Gastroesophageal sphincter (tissue), 4 donors: Measurements from ENCODE around the gene GPD1L. TPM values are rescaled to one million over a fixed set of nuclear protein-coding genes. Genes with fewer than 3 reads are reported as not detected.
"Not testable (repeated sequence)": the region's sequence is repeated elsewhere in the genome, so short reads cannot be mapped to it uniquely, and the experiment has no call there.

Experiments
- ATAC-seq: fragments of 150-250 bp; one replicate; pipeline ENCODE4 v1.9.1; 2016; ENCODE audit warnings: mild to moderate bottlenecking, moderate library complexity
- H3K27ac ChIP-seq, 4 donors: fragments of 200-600 bp; sonication (generic) in 3 of 4; 1 replicate in 3 of 4; 2 replicates in 1 of 4; pipeline ENCODE4 v1.5.1; 2016 to 2019
- H3K27me3 ChIP-seq: fragments of 200-600 bp; sonication (generic); one replicate; pipeline ENCODE4 v1.5.1; 2019
- H3K36me3 ChIP-seq, 2 donors: fragments of 200-600 bp; sonication (generic); one replicate each; pipeline ENCODE4 v1.5.1; 2019; ENCODE audit warnings: control low read depth in 1 of 2
- H3K4me1 ChIP-seq, 3 donors: fragments of 200-600 bp; sonication (generic); 1 replicate in 2 of 3; 2 replicates in 1 of 3; pipeline ENCODE4 v1.5.1; 2016 to 2019; ENCODE audit warnings: control low read depth in 2 of 3
- H3K4me3 ChIP-seq, 2 donors: fragments of 200-600 bp; sonication (generic); one replicate each; pipeline ENCODE4 v1.5.1; 2019; ENCODE audit warnings: mild to moderate bottlenecking in 1 of 2, moderate library complexity in 1 of 2
- H3K9me3 ChIP-seq, 3 donors: fragments of 200-600 bp; sonication (generic); one replicate each; pipeline ENCODE4 v1.5.1; 2017 to 2019; ENCODE audit warnings: control low read depth in 2 of 3
- EP300 ChIP-seq: sonication (generic); formaldehyde crosslinking; IDR thresholded peaks from one replicate; pipeline ENCODE4 v1.6.1; 2017; ENCODE audit warnings: antibody characterized with exemption, mild to moderate bottlenecking
- POLR2A ChIP-seq, 2 donors: fragments of 450-650 bp; IDR thresholded peaks; one replicate each; pipeline ENCODE4 v1.6.1; 2017; ENCODE audit warnings: antibody characterized with exemption in 2 of 2, mild to moderate bottlenecking in 2 of 2, moderate library complexity in 1 of 2
- POLR2AphosphoS5 ChIP-seq: sonication (generic); formaldehyde crosslinking; IDR thresholded peaks from one replicate; pipeline ENCODE4 v1.6.1; 2017; ENCODE audit warnings: antibody characterized with exemption
- WGBS, 2 donors: methylation state at CpG; one replicate each; pipeline ENCODE4 v1.1.5; 2018; ENCODE audit warnings: low coverage in 1 of 2; 5-methylcytosine and 5-hydroxymethylcytosine counted together
- total RNA-seq, 4 donors: library from RNA; depleted of rRNA; stranded (reverse); fragments of >200 nt; gene quantifications; one replicate each; pipeline ENCODE4 v1.1.0, GENCODE V29; 2016
- TF ChIP-seq, protein P1 (sequence below), 4 experiments: fragments of 200-600 bp in 2 of 4; fragments of 450-650 bp in 2 of 4; sonication (generic) in 1 of 4; IDR thresholded peaks; one replicate each; pipeline ENCODE4 v1.5.1; 2017 to 2019; ENCODE audit warnings: antibody characterized with exemption in 4 of 4, mild to moderate bottlenecking in 2 of 4, moderate library complexity in 2 of 4

GPD1L gene
- total RNA-seq = 100 to 1,000 TPM in 3 of 4 donors, 10 to 100 TPM in 1; 85.0 to 162 (median 106) TPM

DNA sequence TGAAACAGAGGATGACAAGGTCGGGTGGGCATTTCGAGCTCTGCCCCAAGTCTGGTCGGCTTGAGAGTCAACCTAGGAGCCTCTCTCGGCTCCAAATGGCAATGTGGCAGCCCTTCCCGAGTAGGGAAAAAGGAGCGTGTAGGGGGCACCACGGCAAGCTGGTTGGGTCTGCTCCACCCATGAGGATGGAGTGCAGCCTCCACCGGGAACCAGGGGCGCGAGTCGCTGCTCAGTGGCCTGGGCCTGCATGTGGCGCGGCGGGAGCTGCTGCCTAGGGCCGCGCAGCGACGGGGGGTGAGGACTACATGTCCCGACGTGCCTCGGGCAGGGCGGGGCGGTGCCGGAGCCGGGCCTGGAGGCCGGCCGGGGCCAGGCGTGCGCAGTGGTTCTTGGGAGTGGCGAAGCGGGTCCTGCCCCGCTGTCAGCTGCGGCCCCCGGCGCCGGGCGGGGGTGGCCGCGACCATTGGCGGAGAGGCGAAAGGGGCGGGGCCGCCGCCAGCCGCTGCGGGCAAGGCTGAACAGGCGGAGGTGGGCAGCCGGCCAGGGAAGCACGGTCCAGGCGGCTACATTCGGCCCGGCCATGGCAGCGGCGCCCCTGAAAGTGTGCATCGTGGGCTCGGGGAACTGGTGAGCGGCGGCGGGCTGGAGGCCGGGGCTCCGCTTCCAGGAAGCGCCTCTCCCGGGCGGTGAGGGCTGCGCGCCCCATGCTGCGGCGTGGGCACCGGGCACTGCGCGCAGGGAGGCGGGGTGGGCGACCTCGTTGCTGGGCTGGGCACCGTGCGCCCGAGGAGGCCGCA, at the start of gene GPD1L:
Gene GPD1L, plus strand, starts transcription at position 489 of the 797 bp plus-strand sequence. Its CDS starts 92 bp downstream, at position 581.
- peaks cover 6 to 50% (median 29%) of the 10 kb centered on the region in 3 donors for H3K4me1 ChIP-seq
- 27% methylated on average over 3 of the region's 78 CpGs; no CpG with 5 or more reads in 1 of the 2 donors for WGBS, 2 donors
- H3K27ac ChIP-seq = peak within 1 kb of the TSS; percentile 36 to 91 (median 88)
- H3K9me3 ChIP-seq = peaks cover 0 to 13% (median 0%) of the 10 kb centered on the region in 3 donors
- no peaks in the 10 kb centered on the region for H3K36me3 ChIP-seq
- TF ChIP-seq, protein P1, sequence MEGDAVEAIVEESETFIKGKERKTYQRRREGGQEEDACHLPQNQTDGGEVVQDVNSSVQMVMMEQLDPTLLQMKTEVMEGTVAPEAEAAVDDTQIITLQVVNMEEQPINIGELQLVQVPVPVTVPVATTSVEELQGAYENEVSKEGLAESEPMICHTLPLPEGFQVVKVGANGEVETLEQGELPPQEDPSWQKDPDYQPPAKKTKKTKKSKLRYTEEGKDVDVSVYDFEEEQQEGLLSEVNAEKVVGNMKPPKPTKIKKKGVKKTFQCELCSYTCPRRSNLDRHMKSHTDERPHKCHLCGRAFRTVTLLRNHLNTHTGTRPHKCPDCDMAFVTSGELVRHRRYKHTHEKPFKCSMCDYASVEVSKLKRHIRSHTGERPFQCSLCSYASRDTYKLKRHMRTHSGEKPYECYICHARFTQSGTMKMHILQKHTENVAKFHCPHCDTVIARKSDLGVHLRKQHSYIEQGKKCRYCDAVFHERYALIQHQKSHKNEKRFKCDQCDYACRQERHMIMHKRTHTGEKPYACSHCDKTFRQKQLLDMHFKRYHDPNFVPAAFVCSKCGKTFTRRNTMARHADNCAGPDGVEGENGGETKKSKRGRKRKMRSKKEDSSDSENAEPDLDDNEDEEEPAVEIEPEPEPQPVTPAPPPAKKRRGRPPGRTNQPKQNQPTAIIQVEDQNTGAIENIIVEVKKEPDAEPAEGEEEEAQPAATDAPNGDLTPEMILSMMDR (IDR thresholded peaks at IDR 0.05) = no peak
- TF ChIP-seq EP300 (no peak), POLR2A (IDR thresholded peaks at IDR 0.05) (peak; percentile 41 to 45), POLR2AphosphoS5 (peak; percentile 48)
- peak within 1 kb of the TSS; percentile 48 to 96 for H3K4me3 ChIP-seq
- ATAC-seq = peak; percentile 95
- H3K27me3 ChIP-seq = no peaks in the 10 kb centered on the region

DNA sequence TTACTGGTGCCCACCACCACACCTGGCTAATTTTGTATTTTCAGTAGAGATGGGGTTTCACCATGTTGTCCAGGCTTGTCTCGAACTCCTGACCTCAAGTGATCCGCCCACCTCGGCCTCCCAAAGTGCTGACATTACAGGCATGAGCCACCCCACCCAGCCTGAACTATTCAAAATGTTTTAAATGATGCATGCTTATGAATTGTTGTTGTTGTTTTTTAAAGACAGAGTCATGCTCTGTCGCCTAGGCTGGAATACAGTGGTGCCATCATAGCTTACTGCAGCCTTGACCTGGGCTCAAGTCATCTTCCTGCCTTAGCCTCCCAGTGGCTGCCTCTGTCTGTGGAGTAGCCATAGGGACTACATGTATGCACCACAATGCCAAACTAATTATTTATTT, 48.0 kb upstream of the GPD1L start:
- not testable (repeated sequence) for H3K4me3 ChIP-seq, H3K9me3 ChIP-seq, H3K27ac ChIP-seq, H3K27me3 ChIP-seq, ATAC-seq, H3K36me3 ChIP-seq, H3K4me1 ChIP-seq
- 96 to 97% methylated on average over 4 of the region's 4 CpGs for WGBS, 2 donors

DNA sequence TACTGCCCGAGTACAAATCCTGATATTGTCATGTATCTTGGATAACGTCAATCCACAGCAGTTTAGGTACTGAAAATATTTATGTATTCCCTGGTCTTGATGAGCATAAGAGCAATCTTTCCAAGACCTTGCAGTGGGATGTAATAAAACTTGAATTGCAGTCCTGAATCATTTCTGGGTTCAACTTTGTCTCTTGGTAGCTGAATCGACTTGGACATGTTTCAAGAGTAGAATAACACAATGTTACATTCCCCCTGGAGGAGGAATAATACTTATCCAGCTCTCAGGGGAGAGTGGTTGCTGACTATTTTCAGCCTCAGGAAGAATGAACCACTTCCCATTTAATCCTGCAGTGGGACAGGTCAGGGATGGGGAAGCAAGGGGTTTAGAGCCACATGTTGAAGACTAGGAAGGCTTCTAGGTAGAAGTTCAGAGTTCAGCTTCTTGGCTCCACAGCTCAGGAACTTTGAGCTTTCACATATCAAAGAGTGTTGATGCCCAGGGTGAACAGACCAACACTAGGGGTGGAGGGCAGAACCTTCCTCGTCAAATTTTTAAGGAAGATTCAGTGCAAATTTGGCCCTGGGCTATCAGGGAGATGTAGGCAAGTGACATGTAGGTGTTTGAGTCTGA, 43.4 kb upstream of the GPD1L start:
- Histone ChIP-seq H3K9me3 (no peaks in the 10 kb centered on the region), H3K27me3 (no peaks in the 10 kb centered on the region), H3K36me3 (no peaks in the 10 kb centered on the region), H3K4me3 (no peak overlapping the region), H3K27ac (no peak overlapping the region), H3K4me1 (no peaks in the 10 kb centered on the region)
- ATAC-seq = no peak
- TF ChIP-seq, protein P1 (IDR thresholded peaks at IDR 0.05) = no peak
- WGBS, 2 donors = no CpG with 5 or more reads among the region's 4 CpGs

DNA sequence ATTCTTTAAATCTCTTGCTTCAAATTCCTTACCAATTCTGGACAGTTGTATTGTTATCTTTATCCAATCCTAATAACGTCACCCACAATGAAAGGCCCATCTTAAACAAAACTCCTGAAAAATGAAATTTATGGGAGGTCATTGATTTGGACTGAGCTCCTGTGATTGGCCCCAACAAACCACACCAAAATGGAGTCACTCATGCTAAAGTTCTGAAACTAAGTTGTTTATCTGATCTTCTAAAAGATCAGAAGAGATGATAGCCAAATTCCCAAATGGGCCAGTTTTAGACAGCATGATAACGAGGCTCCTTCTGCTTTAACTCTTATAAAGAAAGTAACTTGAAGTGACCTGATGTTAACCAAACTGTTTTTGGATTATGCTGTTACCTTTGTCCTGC, 39.7 kb upstream of the GPD1L start:
- H3K36me3 ChIP-seq = no peaks in the 10 kb centered on the region
- H3K27me3 ChIP-seq = no peaks in the 10 kb centered on the region
- H3K4me1 ChIP-seq = no peaks in the 10 kb centered on the region
- no peak for ATAC-seq
- H3K4me3 ChIP-seq = no peak overlapping the region
- TF ChIP-seq EP300 = no peak
- H3K9me3 ChIP-seq = no peaks in the 10 kb centered on the region
- WGBS, 2 donors = 78 to 93% methylated on average over 2 of the region's 2 CpGs
- H3K27ac ChIP-seq = no peak overlapping the region

DNA sequence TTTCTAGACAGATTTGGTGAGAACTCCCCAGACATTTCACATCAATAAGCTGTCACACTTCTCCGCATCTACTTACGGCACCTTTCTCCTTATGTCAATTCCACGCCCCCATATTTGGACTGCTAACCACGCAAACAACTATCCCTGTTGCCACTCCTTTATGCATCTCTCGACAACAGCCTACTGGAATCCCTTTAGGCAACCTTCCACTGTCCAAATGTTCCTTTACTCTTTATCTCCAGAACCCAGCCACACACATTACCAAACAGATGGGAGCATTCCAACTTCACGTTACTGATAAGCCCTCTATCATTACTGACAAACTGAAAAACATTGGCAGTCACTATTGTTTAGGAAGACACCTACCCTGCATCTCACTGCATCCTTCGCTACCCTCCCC, 32.2 kb upstream of the GPD1L start:
- not testable (repeated sequence) for H3K4me3 ChIP-seq, H3K27ac ChIP-seq, H3K9me3 ChIP-seq, ATAC-seq, H3K36me3 ChIP-seq, H3K4me1 ChIP-seq, H3K27me3 ChIP-seq
- 86 to 92% methylated on average over 5 to 7 of the region's 7 CpGs for WGBS, 2 donors

DNA sequence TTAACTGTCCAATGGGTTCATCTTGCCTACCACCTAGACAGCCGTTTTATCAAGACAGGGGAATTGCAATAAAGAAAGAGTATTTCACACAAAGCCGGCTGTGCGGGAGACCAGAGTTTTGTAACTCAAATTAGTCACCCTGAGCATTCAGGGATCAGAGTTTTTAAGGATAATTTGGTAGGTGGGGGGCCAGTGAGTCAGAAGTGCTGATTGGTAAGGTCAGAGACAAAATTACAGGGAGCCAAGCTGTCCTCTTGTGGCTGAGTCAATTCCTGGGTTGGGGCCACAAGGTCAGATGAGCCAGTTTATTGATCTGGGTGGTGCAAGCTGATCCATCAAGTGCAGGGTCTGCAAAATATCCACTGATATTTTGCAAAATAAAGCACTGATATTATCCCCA, 29.9 kb upstream of the GPD1L start:
- 81 to 96% methylated on average over 3 of the region's 3 CpGs for WGBS, 2 donors
- no peak for ATAC-seq
- Histone ChIP-seq H3K9me3 (no peaks in the 10 kb centered on the region), H3K27me3 (no peaks in the 10 kb centered on the region), H3K4me3 (no peak overlapping the region), H3K36me3 (no peaks in the 10 kb centered on the region), H3K4me1 (peaks cover 0 to 11% (median 3%) of the 10 kb centered on the region in 3 donors), H3K27ac (no peak overlapping the region)
- TF ChIP-seq POLR2A (IDR thresholded peaks at IDR 0.05) (no peak), POLR2AphosphoS5 (no peak), EP300 (no peak)
- TF ChIP-seq, protein P1 (IDR thresholded peaks at IDR 0.05) = no peak
